Stimulated activated CD4-positive, alpha-beta T cell treated with anti-CD3 and anti-CD28 coated beads, TNF-alpha, amount 100 ng/mL, for 48 hours (primary cell): ENCODE results near the gene LGALS16.
A peak's percentile ranks its signal among the peaks of the same experiment; 100 is the strongest.
"Not testable (repeated sequence)": the region's sequence is repeated elsewhere in the genome, so short reads cannot be mapped to it uniquely, and the experiment has no call there.

Experiments used
- DNase-seq, 3 donors: peaks; one replicate each; pipeline ENCODE4 v3.0.0-alpha.2; 2020; ENCODE audit warnings: low read depth in 3 of 3

Gene LGALS16, protein sequence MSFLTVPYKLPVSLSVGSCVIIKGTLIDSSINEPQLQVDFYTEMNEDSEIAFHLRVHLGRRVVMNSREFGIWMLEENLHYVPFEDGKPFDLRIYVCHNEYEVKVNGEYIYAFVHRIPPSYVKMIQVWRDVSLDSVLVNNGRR

DNA sequence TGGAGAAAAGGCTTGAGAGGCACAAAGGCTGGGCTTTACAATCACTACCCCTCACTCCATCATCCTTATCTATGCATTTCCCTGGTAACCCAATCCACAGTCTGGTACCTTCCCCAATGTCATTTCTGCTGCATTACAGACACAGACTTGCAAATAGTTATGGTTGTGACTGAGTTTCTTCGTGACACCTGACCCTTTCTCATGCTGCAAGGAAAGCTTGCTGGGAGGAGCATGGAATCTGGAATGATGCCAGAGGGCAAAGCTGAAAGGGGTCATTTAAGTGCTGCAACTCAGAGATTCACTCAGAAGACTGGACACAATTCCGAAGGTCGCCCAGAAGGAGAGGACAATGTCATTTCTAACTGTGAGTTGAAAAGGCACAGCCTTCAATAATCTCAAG is at the start of gene LGALS16:
Gene LGALS16, plus strand, starts transcription at position 301 of the 400 bp plus-strand sequence. Its CDS starts 49 bp downstream, at position 350.
- DNase-seq: no peak

DNA sequence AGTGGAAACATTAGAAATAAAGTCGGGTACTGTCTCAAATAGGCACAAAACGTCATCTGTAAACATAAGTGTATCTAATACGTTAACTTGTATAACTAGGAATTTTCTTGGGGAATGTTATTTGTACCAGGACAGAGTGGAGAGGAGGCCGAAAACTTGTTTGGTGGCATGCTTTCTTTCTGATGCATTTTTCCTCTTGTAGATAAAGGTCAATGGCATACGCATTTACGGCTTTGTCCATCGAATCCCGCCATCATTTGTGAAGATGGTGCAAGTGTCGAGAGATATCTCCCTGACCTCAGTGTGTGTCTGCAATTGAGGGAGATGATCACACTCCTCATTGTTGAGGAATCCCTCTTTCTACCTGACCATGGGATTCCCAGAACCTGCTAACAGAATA is 48.7 kb upstream of the LGALS16 start:
- no peak for DNase-seq

DNA sequence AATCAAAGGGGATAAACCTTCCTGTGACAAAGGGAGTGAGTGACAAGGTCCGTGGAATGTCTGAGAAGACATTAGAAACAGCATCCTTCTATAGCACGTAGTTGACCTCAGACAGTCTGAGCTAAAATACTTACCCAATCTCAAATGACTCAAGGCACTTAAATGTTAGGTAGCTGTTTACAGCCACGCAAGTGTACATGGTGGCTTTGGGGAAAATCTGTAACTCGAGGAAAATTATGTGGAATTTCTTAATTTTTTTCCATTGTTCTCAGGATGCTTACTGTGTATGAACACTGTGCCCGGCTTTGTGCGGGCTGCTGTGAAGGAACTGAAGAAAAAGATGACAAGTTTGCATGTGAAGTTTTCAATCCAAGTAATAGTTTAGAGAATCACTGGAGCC is 48.2 kb upstream of the LGALS16 start:
- DNase-seq: no peak

DNA sequence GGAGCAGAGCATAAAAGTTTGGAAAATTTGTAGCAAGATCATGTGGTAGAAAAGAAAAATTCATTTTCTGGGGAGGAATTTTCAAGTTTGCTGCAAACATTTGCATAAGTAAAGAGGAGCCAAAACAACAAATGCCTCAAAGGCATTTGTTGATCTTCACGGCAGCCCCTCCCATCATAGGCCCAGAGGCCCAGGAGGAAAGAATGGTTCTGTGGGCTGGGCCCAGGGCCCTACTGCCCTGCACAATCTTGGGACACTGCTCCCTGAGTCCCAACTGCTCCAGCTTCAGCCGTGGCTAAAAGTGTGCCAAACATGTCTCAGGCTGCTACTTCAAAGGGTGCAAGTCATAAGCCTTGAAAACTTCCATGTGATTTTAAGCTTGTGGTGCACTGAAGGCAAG is 42.1 kb upstream of the LGALS16 start:
- no peak for DNase-seq

DNA sequence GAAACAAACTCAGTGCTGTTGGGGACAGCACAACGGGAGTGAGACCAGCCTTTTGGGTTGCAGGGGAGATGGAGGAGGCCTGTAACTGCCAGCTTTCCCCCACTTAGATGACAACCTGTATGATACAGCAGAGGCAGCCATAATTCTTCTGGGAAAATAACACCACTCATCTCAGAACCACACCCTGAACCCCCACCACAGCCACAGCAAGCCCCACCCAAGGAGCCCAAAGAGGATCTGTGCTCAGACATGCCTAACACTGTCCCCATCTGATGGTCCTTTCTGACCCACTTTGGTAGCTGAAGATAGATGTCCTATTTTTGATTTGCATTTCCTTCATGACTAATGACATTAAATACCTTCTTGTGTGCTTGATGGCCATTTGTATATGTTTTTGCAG is 38.0 kb upstream of the LGALS16 start:
- no peak for DNase-seq

DNA sequence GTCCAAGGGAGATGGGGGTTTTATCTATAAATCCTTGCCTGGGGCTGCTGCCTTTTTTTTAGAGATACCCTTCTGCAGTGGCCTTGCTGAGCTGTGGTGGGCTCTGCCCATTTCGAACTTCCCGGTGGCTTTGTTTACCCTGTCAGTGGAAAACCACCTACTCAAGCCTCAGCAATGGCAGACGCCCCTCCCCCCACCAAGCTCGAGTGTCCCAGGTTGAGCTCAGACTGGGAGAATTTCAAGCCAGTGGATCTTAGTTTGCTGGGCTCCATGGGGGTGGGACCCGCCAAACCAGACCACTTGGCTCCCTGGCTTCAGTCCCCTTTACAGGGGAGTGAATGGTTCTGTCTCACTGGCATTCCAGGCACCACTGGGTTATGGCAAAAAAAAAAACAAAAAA is 31.8 kb upstream of the LGALS16 start:
- no peak for DNase-seq

DNA sequence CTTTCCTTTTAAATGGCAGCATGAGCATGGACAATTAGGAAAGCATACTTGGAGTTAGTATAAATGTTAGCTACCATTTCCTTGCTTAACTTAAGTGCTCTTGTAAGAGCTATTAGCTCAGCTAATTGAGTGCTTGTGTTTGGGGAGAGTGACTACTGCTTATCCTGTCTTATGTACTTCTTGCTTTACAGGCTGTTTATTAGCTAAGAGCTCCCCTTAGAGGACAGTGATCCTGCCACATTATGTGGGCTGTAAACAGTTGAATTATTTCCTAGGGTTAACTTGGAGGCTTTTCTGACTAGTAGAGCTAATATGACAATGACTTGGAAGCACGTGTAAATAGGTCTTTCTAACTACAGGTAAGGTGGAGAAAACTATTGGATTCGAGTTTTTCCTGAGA is 28.1 kb upstream of the LGALS16 start:
- not testable (repeated sequence) for DNase-seq

DNA sequence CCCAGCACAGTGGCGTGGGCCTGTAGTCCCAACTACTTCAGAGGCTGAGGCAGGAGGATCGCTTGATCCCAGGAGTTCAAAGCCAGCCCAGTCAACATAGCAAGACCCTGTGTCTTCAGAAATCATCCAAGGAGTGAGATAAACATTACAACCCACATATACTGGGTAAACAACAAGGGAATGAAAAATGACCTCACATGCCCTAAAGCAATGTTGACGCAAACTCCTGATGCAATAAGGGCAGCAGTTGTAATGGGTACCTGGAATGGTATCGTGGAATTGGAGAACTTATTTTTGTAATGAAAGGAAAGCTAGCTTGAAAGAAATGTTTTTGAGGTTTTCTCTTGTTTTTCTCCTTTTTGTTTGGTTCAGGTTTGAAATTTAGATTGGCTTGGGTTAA is 24.5 kb upstream of the LGALS16 start:
- no peak for DNase-seq

DNA sequence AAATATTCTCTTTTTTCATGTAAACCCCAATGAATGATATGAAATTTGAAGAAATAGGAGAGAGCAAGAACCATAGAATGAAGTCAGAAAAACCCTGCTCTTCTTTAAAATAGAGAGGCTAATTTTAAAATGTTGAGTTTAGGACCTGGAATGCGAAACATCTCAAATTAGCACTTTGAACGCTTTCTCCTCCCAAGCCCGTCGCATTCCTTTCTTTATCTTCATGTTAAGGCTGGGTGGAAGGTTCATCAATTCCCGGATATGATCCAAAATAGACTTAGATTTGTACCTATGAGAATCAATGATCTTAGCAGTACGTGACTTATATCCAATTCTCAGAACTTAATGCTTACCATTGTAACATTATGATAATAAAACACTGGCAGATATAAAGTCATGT is 24.1 kb upstream of the LGALS16 start:
- no peak for DNase-seq

DNA sequence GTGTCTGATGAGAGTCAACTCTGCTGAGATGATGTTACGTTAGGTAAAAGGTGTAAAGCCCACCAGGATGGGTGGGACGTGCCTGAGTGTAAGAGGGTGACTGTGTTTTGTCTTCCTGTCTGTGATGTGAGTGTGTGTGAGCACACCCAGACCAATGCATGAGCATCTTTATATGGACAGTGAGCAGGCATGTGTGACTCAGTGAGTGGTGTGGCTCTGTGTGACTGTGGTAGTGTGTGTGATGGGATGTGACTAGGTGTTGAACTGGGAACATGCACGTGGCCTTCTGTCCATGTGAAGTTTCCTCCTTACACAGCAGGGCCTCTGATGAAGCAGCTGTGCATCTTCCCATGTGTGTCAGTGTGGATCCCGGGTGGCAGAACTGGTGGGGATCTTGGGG is 17.8 kb upstream of the LGALS16 start:
- no peak for DNase-seq

DNA sequence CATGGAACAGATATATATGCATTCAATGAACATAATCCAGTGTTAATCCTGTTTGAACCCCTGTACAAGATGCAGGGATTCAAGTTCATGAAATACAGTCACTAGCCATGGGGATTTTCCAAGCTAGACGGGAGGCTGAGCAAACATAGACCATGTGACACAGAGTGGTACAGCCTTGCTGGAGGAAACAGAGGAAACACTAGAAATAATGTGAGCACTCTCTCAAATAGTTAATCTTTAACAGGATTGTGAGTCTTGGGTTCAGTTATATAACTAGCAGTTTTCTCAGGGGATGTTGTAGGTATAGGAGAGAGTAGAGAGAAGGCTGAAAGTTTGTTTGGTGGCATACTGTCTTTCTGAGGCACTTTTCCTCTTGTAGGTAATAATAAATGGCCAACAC is 13.9 kb upstream of the LGALS16 start:
- no peak for DNase-seq

DNA sequence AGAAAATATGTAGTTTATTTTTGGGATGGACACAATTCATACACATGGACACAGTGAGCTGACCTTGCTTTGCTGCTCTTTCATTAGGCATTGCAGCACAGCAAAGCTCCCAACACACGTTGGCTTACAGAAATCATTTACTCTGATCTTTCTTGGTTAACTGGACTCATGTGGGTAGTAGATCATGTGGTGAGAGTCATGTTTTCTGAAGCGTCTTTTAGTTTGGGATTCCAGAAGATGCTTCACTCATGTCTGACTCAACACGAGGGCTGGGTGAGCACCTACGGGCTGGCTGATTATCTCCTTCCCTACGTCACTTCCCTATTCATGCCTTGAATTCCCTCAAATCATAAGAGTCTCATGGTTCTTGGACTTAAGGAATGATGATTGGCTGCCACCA is 12.1 kb upstream of the LGALS16 start:
- no peak for DNase-seq

DNA sequence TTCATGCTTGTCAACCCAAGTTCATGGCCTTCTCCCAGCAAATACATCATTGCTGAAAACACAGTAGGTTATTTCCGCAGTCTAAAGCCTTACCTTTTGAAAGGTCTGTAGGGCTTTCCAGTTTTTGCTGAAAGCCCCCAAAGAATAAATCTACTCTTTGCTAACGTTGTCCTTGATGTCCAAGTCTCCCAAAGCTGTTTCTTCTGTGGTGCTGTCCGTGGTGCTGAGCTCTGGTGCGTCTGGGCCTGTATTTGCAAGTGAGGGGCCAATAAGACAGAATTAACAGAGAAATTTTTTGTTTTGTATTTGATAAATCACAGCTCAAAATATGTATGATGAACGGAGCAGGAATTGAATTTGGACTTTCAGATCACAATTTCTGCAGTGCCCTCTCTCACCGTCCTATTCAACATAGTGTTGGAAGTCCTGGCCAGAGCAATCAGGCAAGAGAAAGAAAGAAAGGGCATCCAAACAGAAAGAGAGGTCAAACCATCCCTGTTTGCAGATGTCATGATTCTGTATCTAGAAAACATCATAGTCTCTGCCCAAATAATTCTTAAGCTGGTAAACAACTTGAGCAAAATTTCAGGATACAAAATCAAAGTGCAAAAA is 9.8 kb upstream of the LGALS16 start:
- DNase-seq: peak in 1 of 3 donors; percentile 11

DNA sequence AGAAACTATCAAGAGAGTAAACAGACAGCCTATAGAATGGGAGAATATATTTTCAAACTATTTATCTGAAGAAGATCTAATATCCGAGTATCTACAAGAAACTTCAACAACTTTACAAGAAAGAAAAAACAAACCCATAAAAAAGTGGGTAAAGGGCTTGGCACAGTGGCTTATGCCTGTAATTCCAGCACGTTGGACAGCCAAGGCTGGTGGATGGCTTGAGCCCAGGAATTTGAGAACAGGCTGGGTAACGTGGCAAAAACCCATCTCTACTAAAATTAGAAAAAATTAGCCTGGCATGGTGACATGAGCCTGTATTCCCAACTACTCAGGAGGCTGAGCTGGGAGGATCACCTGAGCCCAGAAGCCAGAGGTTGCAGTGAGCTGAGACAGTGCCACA is 7.8 kb upstream of the LGALS16 start:
- DNase-seq: no peak

DNA sequence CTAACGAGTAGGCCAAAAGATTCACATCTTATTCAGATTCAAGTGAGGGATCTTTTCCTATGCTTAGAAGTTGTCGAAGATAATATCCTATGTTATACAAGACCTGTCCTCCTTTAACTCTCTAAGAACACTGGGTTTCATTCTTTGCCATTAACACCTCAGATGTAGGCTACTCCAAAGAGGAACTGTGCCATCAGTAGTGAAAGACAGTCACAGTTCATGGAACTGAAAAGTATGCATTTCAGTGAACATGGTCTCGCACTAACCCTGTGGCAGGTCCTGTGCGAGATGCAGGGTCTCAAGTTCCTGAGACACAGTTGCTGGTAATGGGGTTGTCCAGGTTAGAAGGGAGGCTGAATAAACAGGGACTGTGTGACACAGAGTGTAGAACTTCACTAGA is 4.1 kb downstream of the LGALS16 start:
- no peak for DNase-seq

DNA sequence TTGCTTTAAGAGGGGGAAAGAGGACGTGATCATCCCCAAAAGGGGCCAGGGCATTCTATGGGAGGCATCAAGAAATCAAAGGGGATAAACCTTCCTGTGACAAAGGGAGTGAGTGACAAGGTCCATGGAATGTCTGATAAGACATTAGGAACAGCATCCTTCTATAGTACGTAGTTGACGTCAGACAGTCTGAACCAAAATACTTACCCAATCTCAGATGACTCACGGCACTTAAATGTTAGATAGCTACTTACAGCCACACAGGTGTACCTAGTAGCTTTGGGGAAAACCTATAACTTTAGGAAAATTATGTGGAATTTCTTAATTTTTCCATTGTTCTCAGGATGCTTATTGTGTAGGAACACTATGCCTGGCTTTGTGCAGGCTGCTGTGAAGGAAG is 4.9 kb downstream of the LGALS16 start:
- no peak for DNase-seq

DNA sequence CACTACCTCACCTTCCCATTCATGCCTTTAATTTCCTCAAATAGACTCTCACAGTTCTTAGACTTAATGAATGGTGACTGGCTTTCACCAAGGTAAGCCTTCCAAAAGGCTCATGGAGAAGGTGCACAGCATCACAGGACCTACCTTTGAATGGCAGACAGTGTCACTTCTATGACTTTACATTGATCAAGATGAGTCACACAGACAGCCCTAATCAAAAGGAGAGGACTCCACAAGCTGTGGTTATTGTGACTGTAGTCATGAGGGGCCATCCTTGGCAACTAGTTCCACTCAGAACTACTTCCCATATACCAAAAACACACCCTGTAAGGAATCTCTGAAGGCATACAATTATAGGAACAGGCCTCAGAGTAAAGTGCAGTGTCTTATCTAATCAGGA is 5.9 kb downstream of the LGALS16 start:
- no peak for DNase-seq

DNA sequence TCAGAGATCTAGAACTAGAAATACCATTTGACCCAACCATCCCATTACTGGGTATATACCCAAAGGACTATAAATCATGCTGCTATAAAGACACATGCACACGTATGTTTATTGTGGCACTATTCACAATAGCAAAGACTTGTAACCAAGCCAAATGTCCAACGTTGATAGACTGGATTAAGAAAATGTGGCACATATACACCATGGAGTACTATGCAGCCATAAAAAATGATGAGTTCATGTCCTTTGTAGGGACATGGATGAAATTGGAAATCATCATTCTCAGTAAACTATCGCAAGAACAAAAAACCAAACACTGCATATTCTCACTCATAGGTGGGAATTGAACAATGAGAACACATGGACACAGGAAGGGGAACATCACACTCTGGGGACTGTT is 14.1 kb downstream of the LGALS16 start:
- DNase-seq: not testable (repeated sequence)

DNA sequence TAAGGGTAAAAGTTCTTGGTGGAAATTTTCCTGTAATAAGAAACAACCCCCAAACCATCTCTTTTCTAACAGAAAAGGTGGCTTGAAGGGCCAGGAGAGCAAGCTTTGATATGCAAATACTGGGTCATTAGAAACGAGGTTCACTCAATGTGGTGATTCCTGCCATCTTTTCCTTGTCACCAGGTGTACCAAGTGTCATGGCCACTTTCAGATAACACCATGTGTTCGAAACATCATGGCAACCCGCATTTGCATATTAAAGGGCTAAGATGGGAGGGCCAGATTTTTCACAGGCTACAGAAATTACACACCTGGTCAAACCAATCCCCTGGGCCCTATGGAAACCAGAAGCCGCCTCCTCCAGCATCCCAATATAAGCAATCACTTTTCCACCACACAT is 15.3 kb downstream of the LGALS16 start:
- DNase-seq: no peak

DNA sequence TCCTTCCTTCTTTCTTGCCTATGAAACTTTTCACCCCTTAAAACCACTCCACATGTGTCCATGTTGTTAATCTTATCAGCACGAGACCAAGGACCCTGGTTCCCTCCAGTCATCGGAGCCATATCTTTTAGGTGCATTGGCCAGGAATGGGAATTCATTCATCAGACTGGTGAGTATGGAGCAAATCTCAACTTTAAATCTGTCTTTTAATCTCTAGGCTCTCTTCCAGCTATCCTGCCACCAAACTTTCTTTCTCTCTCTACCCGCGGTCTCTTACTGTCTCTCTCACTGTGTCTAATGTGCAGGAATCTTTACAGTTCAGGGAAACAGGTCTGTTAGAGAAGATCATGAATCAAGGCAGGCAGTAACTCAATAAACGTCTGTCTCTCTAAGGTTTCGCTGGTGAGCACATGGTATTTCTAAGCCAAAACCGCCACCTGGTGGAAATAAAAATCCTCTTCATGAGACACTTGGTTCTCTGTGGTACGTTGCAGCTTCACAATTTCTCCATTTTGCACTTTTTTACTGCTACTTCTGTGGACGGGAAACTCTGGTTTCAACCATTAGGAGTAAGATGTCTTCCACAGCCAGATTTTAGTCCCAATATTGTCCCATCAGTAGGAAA is 16.1 kb downstream of the LGALS16 start:
- peak in 2 of 3 donors; percentile 27 to 28 for DNase-seq

DNA sequence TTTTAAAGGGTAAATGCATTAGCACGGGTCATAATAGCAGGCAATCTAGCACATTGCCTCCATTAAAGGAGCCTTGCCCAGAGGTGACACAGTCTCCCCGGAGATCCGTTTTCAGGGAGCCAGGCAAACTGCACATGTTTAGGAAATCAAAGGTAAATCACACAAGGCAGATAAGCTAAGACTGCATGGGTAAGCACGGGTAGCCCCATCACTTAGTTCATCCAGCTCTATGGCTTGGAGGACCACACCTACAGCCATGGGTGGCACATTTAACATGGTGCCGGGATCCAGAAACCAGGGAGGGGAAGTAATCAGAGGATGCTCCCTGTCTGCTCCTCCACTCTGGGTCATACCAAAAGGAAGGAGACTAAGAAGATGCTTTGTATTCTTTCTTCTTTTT is 16.8 kb downstream of the LGALS16 start:
- DNase-seq: no peak

DNA sequence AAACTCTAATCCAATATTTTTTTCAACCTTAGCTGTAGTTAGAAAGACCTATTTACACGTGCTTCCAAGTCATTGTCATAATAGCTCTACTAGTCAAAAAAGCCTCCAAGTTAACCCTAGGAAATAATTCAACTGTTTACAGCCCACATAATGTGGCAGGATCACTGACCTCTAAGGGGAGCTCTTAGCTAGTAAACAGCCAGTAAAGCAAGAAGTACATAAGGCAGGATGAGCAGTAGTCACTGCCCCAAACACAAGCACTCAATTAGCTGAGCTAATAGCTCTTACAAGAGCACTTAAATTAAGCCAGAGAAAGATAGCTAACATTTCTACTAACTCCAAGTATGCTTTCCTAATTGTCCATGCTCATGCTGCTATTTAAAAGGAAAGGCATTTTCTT is 18.1 kb downstream of the LGALS16 start:
- DNase-seq: not testable (repeated sequence)

DNA sequence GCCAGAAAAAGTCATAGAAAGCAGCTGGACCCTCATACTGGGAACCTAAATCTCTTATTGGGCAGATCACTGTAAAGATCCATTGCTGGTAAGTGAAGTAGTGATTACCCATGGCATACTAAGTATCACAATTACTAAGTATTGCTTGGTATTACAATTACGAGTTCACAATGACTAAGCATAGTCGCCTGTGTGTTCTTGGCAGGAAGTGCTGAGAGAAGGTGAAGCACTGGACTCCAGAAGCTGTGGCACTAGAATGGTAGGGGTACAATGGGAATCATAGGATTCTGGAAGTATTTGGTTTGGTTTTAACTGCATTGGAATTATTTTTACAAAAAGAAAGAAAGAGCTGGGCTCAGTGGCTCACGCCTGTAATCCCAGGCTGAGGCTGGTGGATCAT is 20.3 kb downstream of the LGALS16 start:
- peak in 2 of 3 donors; percentile 13 to 18 for DNase-seq
